Endothelial cell of umbilical vein (primary cell): ENCODE data around the gene LANCL3.

Experiments
- CTCF ChIP-seq, 2 donors: IDR thresholded peaks; 1 replicate in 1 of 2; 2 replicates in 1 of 2; pipeline ENCODE4 v1.5.1; 2011; ENCODE audit warnings: low read length in 2 of 2, mild to moderate bottlenecking in 2 of 2, moderate library complexity in 2 of 2, control low read depth in 1 of 2, inconsistent platforms in 1 of 2, low read depth in 1 of 2; ENCODE audit not compliant: insufficient read depth in 1 of 2; ENCODE audit errors: extremely low read depth in 1 of 2
- EZH2 ChIP-seq: IDR thresholded peaks from 2 replicates; pipeline ENCODE4 v1.6.1; 2012; ENCODE audit warnings: borderline replicate concordance, low read depth, mild to moderate bottlenecking, moderate library complexity, low read length, inconsistent platforms; ENCODE audit not compliant: severe bottlenecking
- MAX ChIP-seq: IDR thresholded peaks from 2 replicates; pipeline ENCODE4 v1.6.1; 2011; ENCODE audit not compliant: insufficient read depth, insufficient read length
- MYC ChIP-seq: IDR thresholded peaks from one replicate; pipeline ENCODE4 v1.6.1; 2011; ENCODE audit warnings: mild to moderate bottlenecking, low read depth, low read length
- POLR2A ChIP-seq: IDR thresholded peaks from 2 replicates; pipeline ENCODE4 v1.6.1; 2012; ENCODE audit warnings: low read depth, mild to moderate bottlenecking, control low read depth, low read length
- POLR2AphosphoS5 ChIP-seq: IDR thresholded peaks from 2 replicates; pipeline ENCODE4 v1.6.1; 2012; ENCODE audit warnings: low read depth, mild to moderate bottlenecking, control low read depth, low read length, moderate library complexity; ENCODE audit not compliant: insufficient read depth

- TF ChIP-seq CTCF (IDR thresholded peaks at IDR 0.05; ENCODE audit: extremely low read depth in 1 of 2, insufficient read depth in 1 of 2, low read depth in 1 of 2, low read length in 2 of 2) (no peak), MAX (no peak), MYC (no peak), POLR2AphosphoS5 (no peak), EZH2 (no peak), POLR2A (no peak)
Observed at GRCh38 chrX:37580080-37580479, 8.6 kb downstream of the LANCL3 start.
